Measurements from ENCODE around the gene OR52I1. TPM values are rescaled to one million over a fixed set of nuclear protein-coding genes. Genes with fewer than 3 reads are reported as not detected.
A peak's percentile ranks its signal among the peaks of the same experiment; 100 is the strongest.

The OR52I1 gene
- polyA plus RNA-seq, 3 donors = 0.09 TPM; not detected in 2

DNA sequence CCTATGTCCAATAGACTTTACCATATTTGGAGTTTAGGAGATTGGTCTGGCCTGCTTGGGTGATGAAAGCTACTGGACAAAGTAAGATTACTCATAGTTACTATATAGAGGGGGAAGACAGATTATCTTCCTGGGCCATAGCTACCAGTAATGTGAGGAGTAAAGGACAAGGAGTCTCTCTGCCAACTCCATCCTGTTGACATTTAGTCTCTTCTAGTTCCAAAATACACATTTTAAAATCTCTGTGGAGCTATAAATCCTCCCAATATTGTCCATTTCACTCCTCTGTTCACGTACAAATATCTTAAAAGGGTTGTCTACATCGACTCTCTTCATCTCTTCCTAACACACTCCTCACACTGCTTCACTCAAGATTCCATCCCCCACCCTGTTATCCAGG is 42.3 kb downstream of the OR52I1 start:
- 87% methylated on average over 2 of the region's 2 CpGs for WGBS (ENCODE audit: insufficient coverage)
- H3K4me1 ChIP-seq (ENCODE audit: control insufficient read depth in 1 of 2, insufficient read depth in 2 of 2, low read length in 2 of 2) = no peaks in the 10 kb centered on the region
- TF ChIP-seq, protein P1, sequence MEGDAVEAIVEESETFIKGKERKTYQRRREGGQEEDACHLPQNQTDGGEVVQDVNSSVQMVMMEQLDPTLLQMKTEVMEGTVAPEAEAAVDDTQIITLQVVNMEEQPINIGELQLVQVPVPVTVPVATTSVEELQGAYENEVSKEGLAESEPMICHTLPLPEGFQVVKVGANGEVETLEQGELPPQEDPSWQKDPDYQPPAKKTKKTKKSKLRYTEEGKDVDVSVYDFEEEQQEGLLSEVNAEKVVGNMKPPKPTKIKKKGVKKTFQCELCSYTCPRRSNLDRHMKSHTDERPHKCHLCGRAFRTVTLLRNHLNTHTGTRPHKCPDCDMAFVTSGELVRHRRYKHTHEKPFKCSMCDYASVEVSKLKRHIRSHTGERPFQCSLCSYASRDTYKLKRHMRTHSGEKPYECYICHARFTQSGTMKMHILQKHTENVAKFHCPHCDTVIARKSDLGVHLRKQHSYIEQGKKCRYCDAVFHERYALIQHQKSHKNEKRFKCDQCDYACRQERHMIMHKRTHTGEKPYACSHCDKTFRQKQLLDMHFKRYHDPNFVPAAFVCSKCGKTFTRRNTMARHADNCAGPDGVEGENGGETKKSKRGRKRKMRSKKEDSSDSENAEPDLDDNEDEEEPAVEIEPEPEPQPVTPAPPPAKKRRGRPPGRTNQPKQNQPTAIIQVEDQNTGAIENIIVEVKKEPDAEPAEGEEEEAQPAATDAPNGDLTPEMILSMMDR (IDR thresholded peaks at IDR 0.05) = no peak
- H3K27me3 Mint-ChIP-seq (ENCODE audit: low read depth in 3 of 3) = peaks cover 2 to 3% (median 3%) of the 10 kb centered on the region in 3 donors
- no peaks in the 10 kb centered on the region for H3K36me3 Mint-ChIP-seq
- no peak overlapping the region for H3K4me2 ChIP-seq (replicated peaks; ENCODE audit: extremely low read depth, low read length, poor library complexity, severe bottlenecking)
- no peaks in the 10 kb centered on the region for H3K4me1 Mint-ChIP-seq
- H3K9me3 Mint-ChIP-seq = peaks cover 0 to 2% (median 0%) of the 10 kb centered on the region in 7 donors
- no peak overlapping the region for H2AFZ ChIP-seq (ENCODE audit: insufficient read depth, low read depth, low read length, poor library complexity, severe bottlenecking)
- H3K27me3 ChIP-seq (ENCODE audit: control insufficient read depth in 2 of 2, insufficient read depth in 2 of 2, low read length in 2 of 2) = peaks cover 0 to 2% of the 10 kb centered on the region in 2 donors
- no peak overlapping the region for H3K27ac ChIP-seq (ENCODE audit: low read depth in 1 of 2, low read length in 2 of 2)
- no peaks in the 10 kb centered on the region for H3K36me3 ChIP-seq (replicated peaks in 1 of 2; ENCODE audit: control insufficient read depth in 1 of 2, insufficient read depth in 2 of 2, low read length in 2 of 2)
- H3K4me3 ChIP-seq (replicated peaks in 1 of 3; ENCODE audit: low read depth in 2 of 3, low read length in 3 of 3) = no peak overlapping the region
- DNase-seq = no peak
- H4K20me1 ChIP-seq (ENCODE audit: insufficient read depth, low read length) = no peaks in the 10 kb centered on the region
- H3K9ac ChIP-seq (ENCODE audit: insufficient read depth, low read length, poor library complexity, severe bottlenecking) = no peak overlapping the region
- no peaks in the 10 kb centered on the region for H3K9me3 ChIP-seq (replicated peaks in 1 of 2; ENCODE audit: control insufficient read depth in 1 of 2, insufficient read depth in 1 of 2, low read length in 2 of 2)
- no peak overlapping the region for H3K27ac Mint-ChIP-seq
- no peak overlapping the region for H3K4me3 Mint-ChIP-seq
- intact Hi-C loops (cut with micrococcal nuclease) = loop anchor here in 1 of 2 donors (10.0 kb wide), 1 partner anchor 451 kb away; no protein-coding TSS in a partner anchor
- no peaks in the 10 kb centered on the region for H3K79me2 ChIP-seq (ENCODE audit: insufficient read depth, low read length)

DNA sequence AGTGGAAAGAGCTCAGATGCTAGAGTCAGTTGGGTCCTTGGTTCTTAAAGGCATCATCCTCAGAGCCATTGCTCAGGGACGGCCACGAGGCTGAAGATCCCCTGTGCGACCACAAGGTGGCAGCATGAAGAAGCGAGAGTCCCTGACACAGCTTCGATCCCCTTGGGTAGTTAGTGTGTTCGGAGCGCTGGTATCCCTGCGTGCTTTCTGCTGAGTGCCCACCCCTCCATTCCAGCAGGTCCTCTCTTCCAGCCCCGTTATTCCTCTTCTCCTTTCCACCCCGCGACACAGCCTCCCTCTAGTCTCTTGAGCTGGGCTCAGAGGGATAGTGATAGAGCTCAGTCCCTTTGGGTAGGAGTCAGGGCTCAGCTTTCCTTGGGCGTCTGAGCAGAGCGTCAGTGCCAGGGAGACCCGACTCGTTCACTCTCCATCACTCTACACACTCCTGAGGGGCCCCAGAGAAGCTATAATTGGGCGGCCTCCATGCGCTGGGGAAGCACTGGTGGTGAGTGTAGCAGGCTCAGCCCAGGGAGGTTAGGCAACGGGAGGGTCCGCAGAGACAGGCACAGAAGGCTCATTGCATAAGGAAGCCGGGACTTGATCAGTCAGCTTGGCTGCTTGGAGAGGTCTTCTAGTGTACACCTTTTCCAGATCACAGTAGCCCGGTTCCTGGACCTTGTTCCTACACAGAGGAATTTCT is 43.3 kb downstream of the OR52I1 start, which contains the start of gene OR51D1:
Gene OR51D1 (plus strand): TSS at position 516 of the 700 bp plus-strand sequence. CDS start 2,314 bp downstream, outside the sequence.
- TF ChIP-seq, protein P1 (IDR thresholded peaks at IDR 0.05) = peak; percentile 85
- H4K20me1 ChIP-seq (ENCODE audit: insufficient read depth, low read length) = no peaks in the 10 kb centered on the region
- H3K27ac ChIP-seq (ENCODE audit: low read depth in 1 of 2, low read length in 2 of 2) = no peak within 1 kb of the TSS
- no peaks in the 10 kb centered on the region for H3K36me3 Mint-ChIP-seq
- no peaks in the 10 kb centered on the region for H3K4me1 ChIP-seq (ENCODE audit: control insufficient read depth in 1 of 2, insufficient read depth in 2 of 2, low read length in 2 of 2)
- peak; percentile 30 to 52 (median 39) for DNase-seq
- H3K36me3 ChIP-seq (replicated peaks in 1 of 2; ENCODE audit: control insufficient read depth in 1 of 2, insufficient read depth in 2 of 2, low read length in 2 of 2) = no peaks in the 10 kb centered on the region
- H3K27ac Mint-ChIP-seq = no peak within 1 kb of the TSS
- H3K4me3 Mint-ChIP-seq = no peak within 1 kb of the TSS
- no peaks in the 10 kb centered on the region for H3K9me3 ChIP-seq (replicated peaks in 1 of 2; ENCODE audit: control insufficient read depth in 1 of 2, insufficient read depth in 1 of 2, low read length in 2 of 2)
- peaks cover 0 to 3% (median 0%) of the 10 kb centered on the region in 3 donors for H3K27me3 Mint-ChIP-seq (ENCODE audit: low read depth in 3 of 3)
- peaks cover 0 to 2% of the 10 kb centered on the region in 2 donors for H3K27me3 ChIP-seq (ENCODE audit: control insufficient read depth in 2 of 2, insufficient read depth in 2 of 2, low read length in 2 of 2)
- H3K9ac ChIP-seq (ENCODE audit: insufficient read depth, low read length, poor library complexity, severe bottlenecking) = no peak within 1 kb of the TSS
- no peak within 1 kb of the TSS for H3K4me2 ChIP-seq (replicated peaks; ENCODE audit: extremely low read depth, low read length, poor library complexity, severe bottlenecking)
- no peaks in the 10 kb centered on the region for H3K9me3 Mint-ChIP-seq
- H3K79me2 ChIP-seq (ENCODE audit: insufficient read depth, low read length) = no peaks in the 10 kb centered on the region
- no peak within 1 kb of the TSS for H3K4me3 ChIP-seq (replicated peaks in 1 of 3; ENCODE audit: low read depth in 2 of 3, low read length in 3 of 3)
- H2AFZ ChIP-seq (ENCODE audit: insufficient read depth, low read depth, low read length, poor library complexity, severe bottlenecking) = peak within 1 kb of the TSS; percentile 61
- 54% methylated on average over 5 of the region's 21 CpGs for WGBS (ENCODE audit: insufficient coverage)
- H3K4me1 Mint-ChIP-seq = no peaks in the 10 kb centered on the region
- intact Hi-C loops (cut with micrococcal nuclease) = loop anchor here in 1 of 2 donors (10.0 kb wide), 1 partner anchor 452 kb away; no protein-coding TSS in a partner anchor

Data from CD14-positive monocyte (primary cell).